Subcutaneous abdominal adipose tissue (tissue), 5 donors: Measurements from ENCODE around the gene LYRM4.

Source experiments
- H3K27ac ChIP-seq: one replicate; pipeline ENCODE4 v1.7.0; 2013; ENCODE audit warnings: low read depth, mild to moderate bottlenecking, inconsistent platforms, low read length, moderate library complexity
- H3K27me3 ChIP-seq, 5 donors: one replicate each; pipeline ENCODE4 v1.7.0; 2013; ENCODE audit warnings: low read length in 5 of 5, inconsistent platforms in 1 of 5; ENCODE audit not compliant: control insufficient read depth in 5 of 5, insufficient read depth in 4 of 5
- H3K36me3 ChIP-seq, 5 donors: one replicate each; pipeline ENCODE4 v1.7.0; 2013; ENCODE audit warnings: low read length in 5 of 5; ENCODE audit not compliant: control insufficient read depth in 5 of 5, insufficient read depth in 5 of 5
- H3K4me1 ChIP-seq, 5 donors: one replicate each; pipeline ENCODE4 v1.7.0; 2013; ENCODE audit warnings: low read length in 5 of 5, mild to moderate bottlenecking in 3 of 5, moderate library complexity in 1 of 5; ENCODE audit not compliant: control insufficient read depth in 5 of 5, insufficient read depth in 5 of 5
- H3K4me3 ChIP-seq, 5 donors: one replicate each; pipeline ENCODE4 v1.7.0; 2013; ENCODE audit warnings: low read length in 5 of 5, low read depth in 1 of 5
- H3K9ac ChIP-seq, 5 donors: one replicate each; pipeline ENCODE4 v1.7.0; 2013; ENCODE audit warnings: low read length in 5 of 5, mild to moderate bottlenecking in 4 of 5, moderate library complexity in 3 of 5
- H3K9me3 ChIP-seq, 5 donors: one replicate each; pipeline ENCODE4 v1.7.0; 2013; ENCODE audit warnings: low read length in 5 of 5; ENCODE audit not compliant: control insufficient read depth in 5 of 5
- donor health status: healthy.
- donor health status: healthy.
- donor health status: healthy.
- donor health status: healthy.
- donor health status: healthy.

Gene LYRM4

DNA sequence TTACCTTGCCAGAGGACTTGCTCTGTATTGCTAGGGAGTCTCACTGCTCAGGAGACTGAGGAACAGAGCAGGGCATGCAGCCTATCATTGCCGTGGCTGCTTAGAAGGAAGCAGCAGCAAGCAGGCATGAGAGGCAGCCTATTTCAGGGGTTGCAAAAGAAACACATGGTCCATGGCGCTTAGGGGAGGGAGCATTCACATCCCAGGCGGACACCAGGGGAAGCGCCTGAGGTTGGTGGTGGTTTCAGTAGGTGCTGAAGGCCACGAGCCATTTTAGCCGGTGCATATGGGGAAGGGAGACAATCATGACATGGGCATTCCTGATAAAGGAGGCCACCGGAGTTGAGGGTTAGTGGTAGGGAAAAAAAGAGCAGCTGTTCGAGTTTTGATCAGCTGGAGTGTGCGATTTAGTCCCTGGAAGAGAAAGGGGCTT, 21.5 kb upstream of the LYRM4 start:
- H3K9me3 ChIP-seq = no peaks in the 10 kb centered on the region
- H3K27ac ChIP-seq = no peak overlapping the region
- H3K4me1 ChIP-seq = peaks cover 0 to 6% (median 3%) of the 10 kb centered on the region in 5 donors

DNA sequence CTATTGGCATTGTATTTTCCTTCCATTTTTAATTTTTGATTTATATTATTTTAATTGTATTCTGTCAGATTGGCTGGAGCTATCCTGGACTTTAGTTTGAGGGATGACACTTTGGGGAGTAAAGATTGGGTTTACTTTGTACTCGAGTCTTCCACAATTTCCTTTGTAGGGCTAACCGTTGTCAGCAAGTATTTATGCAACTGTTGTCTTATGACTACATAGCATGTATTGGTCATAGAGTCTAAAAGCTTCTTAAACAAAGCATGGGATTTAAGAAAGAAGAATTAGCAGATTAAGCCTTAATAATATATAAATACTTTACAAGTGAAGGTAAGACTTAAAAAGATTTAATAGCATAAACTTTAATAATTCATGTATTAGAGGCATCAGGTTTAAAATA, 20.2 kb upstream of the LYRM4 start:
- Histone ChIP-seq H3K4me3 (no peak overlapping the region), H3K9ac (no peak overlapping the region), H3K9me3 (no peaks in the 10 kb centered on the region), H3K27me3 (no peaks in the 10 kb centered on the region), H3K36me3 (peaks cover 0 to 3% (median 0%) of the 10 kb centered on the region in 5 donors), H3K27ac (no peak overlapping the region), H3K4me1 (no peaks in the 10 kb centered on the region)

More for the DNA sequence above, 21.5 kb upstream of the LYRM4 start:
- Histone ChIP-seq H3K4me3 (no peak overlapping the region), H3K9ac (no peak overlapping the region), H3K36me3 (peaks cover 0 to 3% (median 0%) of the 10 kb centered on the region in 5 donors), H3K27me3 (no peaks in the 10 kb centered on the region)

DNA sequence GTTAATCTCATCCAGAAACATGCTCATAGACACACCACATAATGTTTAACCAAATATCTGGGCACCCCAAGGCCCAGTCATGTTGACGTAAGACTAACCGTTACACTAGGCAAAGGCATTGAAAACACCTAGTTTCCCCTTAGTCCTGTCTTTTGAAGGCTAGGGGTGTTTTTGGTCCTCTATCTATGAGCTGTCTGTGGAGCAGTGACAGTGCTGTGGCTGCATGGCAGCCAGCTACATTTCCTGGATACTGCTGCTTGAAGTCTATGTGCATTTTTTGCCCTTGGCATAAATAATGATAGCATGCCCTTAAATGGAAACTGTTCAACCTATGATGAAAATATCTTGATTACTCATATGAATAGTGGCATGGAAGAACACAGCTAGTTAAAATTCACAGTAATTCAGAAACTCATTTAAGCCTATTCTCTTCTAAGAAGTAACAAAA, 19.2 kb upstream of the LYRM4 start:
- no peaks in the 10 kb centered on the region for H3K27me3 ChIP-seq
- peaks cover 0 to 3% (median 0%) of the 10 kb centered on the region in 5 donors for H3K36me3 ChIP-seq
- no peak overlapping the region for H3K9ac ChIP-seq
- no peaks in the 10 kb centered on the region for H3K9me3 ChIP-seq
- no peak overlapping the region for H3K27ac ChIP-seq
- H3K4me3 ChIP-seq = no peak overlapping the region
- no peaks in the 10 kb centered on the region for H3K4me1 ChIP-seq

GRCh38 chr6:5278565-5279120, 17.9 kb upstream of the LYRM4 start:
- Histone ChIP-seq H3K27ac (no peak overlapping the region), H3K36me3 (peaks cover 0 to 3% (median 2%) of the 10 kb centered on the region in 5 donors), H3K9ac (no peak overlapping the region), H3K4me3 (no peak overlapping the region), H3K4me1 (no peaks in the 10 kb centered on the region), H3K9me3 (no peaks in the 10 kb centered on the region), H3K27me3 (no peaks in the 10 kb centered on the region)

GRCh38 chr6:5278047-5278446, 17.3 kb upstream of the LYRM4 start:
- peaks cover 0 to 3% (median 2%) of the 10 kb centered on the region in 5 donors for H3K36me3 ChIP-seq
- H3K9ac ChIP-seq = no peak overlapping the region
- no peaks in the 10 kb centered on the region for H3K27me3 ChIP-seq
- H3K9me3 ChIP-seq = no peaks in the 10 kb centered on the region
- no peak overlapping the region for H3K4me3 ChIP-seq
- H3K4me1 ChIP-seq = no peaks in the 10 kb centered on the region
- H3K27ac ChIP-seq = no peak overlapping the region

DNA sequence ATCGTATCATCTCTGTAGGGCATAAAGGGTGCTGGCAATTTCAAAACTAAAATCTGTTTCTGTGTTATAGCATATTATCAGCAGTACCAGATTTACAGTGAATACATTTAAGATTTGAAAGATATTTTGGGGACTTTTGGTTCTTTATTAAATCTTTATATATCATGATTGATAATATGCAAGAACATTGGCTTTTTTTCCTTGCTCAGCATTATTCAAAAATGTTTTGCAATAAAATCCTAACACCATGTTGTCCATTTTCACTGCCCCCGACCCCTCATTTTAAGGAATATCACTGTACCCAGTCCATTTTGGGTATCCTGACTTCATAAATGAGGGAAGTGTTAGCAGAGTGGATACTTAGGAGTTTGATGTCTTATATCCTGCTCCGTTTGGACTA, 16.8 kb upstream of the LYRM4 start:
- Histone ChIP-seq H3K27ac (no peak overlapping the region), H3K4me1 (no peaks in the 10 kb centered on the region), H3K4me3 (no peak overlapping the region), H3K27me3 (no peaks in the 10 kb centered on the region), H3K36me3 (peaks cover 0 to 3% (median 2%) of the 10 kb centered on the region in 5 donors), H3K9me3 (no peaks in the 10 kb centered on the region), H3K9ac (no peak overlapping the region)

DNA sequence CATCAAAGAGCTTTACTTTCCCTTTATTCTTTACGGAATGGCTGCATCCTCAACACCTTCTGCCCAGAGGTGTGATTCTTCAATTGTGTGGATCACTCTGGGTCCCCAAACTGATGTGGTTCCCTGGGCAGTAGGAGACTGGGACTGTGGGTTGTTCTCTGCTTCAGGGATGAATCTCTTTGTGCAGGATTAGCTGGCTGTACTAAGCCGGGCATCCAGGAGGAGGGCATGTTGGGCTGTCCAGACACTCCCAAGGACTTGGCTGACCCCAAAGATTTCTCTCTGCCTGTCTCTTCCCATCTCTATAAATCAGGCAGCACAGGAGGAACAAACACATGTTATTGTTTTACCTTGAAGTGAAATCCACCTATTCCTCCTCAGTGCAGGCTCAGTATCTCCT, 15.8 kb upstream of the LYRM4 start:
- Histone ChIP-seq H3K4me1 (no peaks in the 10 kb centered on the region), H3K9me3 (no peaks in the 10 kb centered on the region), H3K9ac (no peak overlapping the region), H3K4me3 (no peak overlapping the region), H3K27ac (no peak overlapping the region), H3K27me3 (no peaks in the 10 kb centered on the region), H3K36me3 (peaks cover 0 to 3% (median 2%) of the 10 kb centered on the region in 5 donors)

DNA sequence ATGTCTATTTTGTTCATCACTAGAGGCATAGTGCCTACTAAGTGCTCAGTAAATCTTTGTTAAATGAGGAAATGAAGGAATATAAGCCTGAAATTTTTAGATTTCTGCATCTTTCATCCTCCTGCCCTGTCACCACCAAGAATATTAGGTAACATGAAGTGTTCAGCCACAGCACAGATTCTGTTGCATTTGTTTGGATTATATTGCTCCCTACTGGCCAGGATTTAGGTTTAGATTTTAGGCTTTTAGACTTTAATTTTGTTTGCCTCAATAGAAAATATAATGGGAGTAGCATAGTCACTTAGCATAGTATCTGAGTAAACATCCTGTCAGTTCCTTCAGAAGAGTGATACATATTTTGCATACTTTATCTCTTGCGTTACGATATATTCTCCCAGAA, 14.7 kb upstream of the LYRM4 start:
- H3K9ac ChIP-seq = no peak overlapping the region
- H3K4me1 ChIP-seq = no peaks in the 10 kb centered on the region
- no peaks in the 10 kb centered on the region for H3K9me3 ChIP-seq
- peaks cover 0 to 3% (median 2%) of the 10 kb centered on the region in 5 donors for H3K36me3 ChIP-seq
- no peak overlapping the region for H3K27ac ChIP-seq
- H3K4me3 ChIP-seq = no peak overlapping the region
- H3K27me3 ChIP-seq = no peaks in the 10 kb centered on the region

- Histone ChIP-seq H3K4me1 (no peaks in the 10 kb centered on the region), H3K4me3 (no peak overlapping the region), H3K9me3 (no peaks in the 10 kb centered on the region), H3K36me3 (peaks cover 0 to 2% (median 0%) of the 10 kb centered on the region in 5 donors), H3K27me3 (no peaks in the 10 kb centered on the region), H3K27ac (no peak overlapping the region), H3K9ac (no peak overlapping the region)
Measured at GRCh38 chr6:5274231-5274630, 13.5 kb upstream of the LYRM4 start.

DNA sequence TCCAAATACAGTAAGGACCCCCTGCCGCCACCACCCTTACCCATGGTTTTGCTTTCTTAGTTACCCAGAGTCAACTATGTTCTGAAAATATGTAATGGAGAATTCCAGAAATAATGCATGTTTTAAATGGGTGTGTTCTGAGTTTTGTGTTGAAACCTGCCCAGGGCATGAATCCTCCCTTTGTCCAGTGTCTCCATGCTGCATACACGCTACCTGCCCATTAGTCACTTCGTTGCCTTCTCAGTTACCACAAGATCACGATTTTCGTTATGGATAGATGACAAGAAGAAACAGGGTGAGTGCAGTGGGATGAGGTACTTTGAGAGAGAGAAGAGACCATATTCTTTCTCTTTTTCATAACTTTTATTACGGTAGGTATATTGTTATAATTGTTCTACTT, 11.2 kb upstream of the LYRM4 start:
- no peak overlapping the region for H3K27ac ChIP-seq
- no peak overlapping the region for H3K4me3 ChIP-seq
- no peaks in the 10 kb centered on the region for H3K27me3 ChIP-seq
- peaks cover 0 to 2% (median 0%) of the 10 kb centered on the region in 5 donors for H3K36me3 ChIP-seq
- H3K9ac ChIP-seq = no peak overlapping the region
- no peaks in the 10 kb centered on the region for H3K4me1 ChIP-seq
- H3K9me3 ChIP-seq = no peaks in the 10 kb centered on the region
